A549 treated with Mapracorat at 1 μM for 4 hours (cell line): Measurements from ENCODE around the gene ZNF184. TPM values are rescaled to one million over a fixed set of nuclear protein-coding genes. Genes with fewer than 3 reads are reported as not detected.

ENCODE experiments used
- total RNA-seq: library from RNA; stranded (reverse); fragments of 200-300 nt; extraction: Qiagen RNA extraction; gene quantifications from 5 replicates; pipeline ENCODE4 v1.2.3, GENCODE V29; 2022

ZNF184 gene
- 2.1 to 3.5 TPM (median 2.8 TPM) in 5 replicates for total RNA-seq

GRCh38 chr6:27472617-27473400 is at the start of gene ZNF184:
TSS of gene ZNF184 (minus strand) at chr6:27473105. CDS start at chr6:27472294, 811 bp downstream.

Other genes starting within 250 kb of the ZNF184 start
- 2.8 to 3.5 TPM (median 2.9 TPM) in 5 replicates for gene PRSS16, start 225.4 kb downstream of the ZNF184 start, total RNA-seq
- gene POM121L2, start 160.8 kb downstream of the ZNF184 start, total RNA-seq, result not detected in 5 replicates
- 0.13 to 0.35 TPM (median 0.24 TPM) in 5 replicates for gene ZNF391, start 84.3 kb downstream of the ZNF184 start, total RNA-seq